MCF 10A (cell line): Measurements from ENCODE around the gene PIGH. TPM values are rescaled to one million over a fixed set of nuclear protein-coding genes. Genes with fewer than 3 reads are reported as not detected.
"Not testable (repeated sequence)": the region's sequence is repeated elsewhere in the genome, so short reads cannot be mapped to it uniquely, and the experiment has no call there.

Experiments
- BruUV-seq: library from RNA; stranded (reverse); fragments of 400-500 nt; replicated peaks from 2 replicates; lab custom pipeline; 2021; lab: Mats Ljungman, UMichigan
- CTCF ChIA-PET: fragments of 300-600 bp; sonication (Branson Sonifier 250); formaldehyde crosslinking; extraction: SDS; loops from one replicate; lab custom pipeline; 2021; ENCODE audit warnings: antibody characterized with exemption, inconsistent platforms; lab: Yijun Ruan, JAX
- POLR2A ChIA-PET: fragments of 300-600, 350-650 bp; sonication (Branson Sonifier 250); formaldehyde crosslinking; extraction: SDS; loops from one replicate; lab custom pipeline; 2020; ENCODE audit warnings: antibody characterized with exemption, inconsistent platforms; lab: Yijun Ruan, JAX
- DNase-seq: peaks from one replicate; pipeline ENCODE4 v3.0.0-alpha.2; 2018; ENCODE audit not compliant: unreplicated experiment
- H3K27ac Mint-ChIP-seq: one replicate; pipeline ENCODE4 v1.8.0; 2022; ENCODE audit warnings: mild to moderate bottlenecking, low read depth, mixed read lengths; ENCODE audit not compliant: unreplicated experiment
- H3K27me3 Mint-ChIP-seq: one replicate; pipeline ENCODE4 v1.8.0; 2022; ENCODE audit warnings: mixed read lengths; ENCODE audit not compliant: insufficient read depth, unreplicated experiment
- H3K36me3 Mint-ChIP-seq: one replicate; pipeline ENCODE4 v1.8.0; 2022; ENCODE audit warnings: mild to moderate bottlenecking, moderate library complexity, mixed read lengths; ENCODE audit not compliant: insufficient read depth, unreplicated experiment
- H3K4me1 Mint-ChIP-seq: one replicate; pipeline ENCODE4 v1.8.0; 2022; ENCODE audit warnings: mixed read lengths; ENCODE audit not compliant: insufficient read depth, unreplicated experiment
- H3K4me3 Mint-ChIP-seq: one replicate; pipeline ENCODE4 v1.8.0; 2022; ENCODE audit warnings: mild to moderate bottlenecking, moderate library complexity, mixed read lengths; ENCODE audit not compliant: unreplicated experiment
- H3K9me3 Mint-ChIP-seq: one replicate; pipeline ENCODE4 v1.8.0; 2022; ENCODE audit warnings: mixed read lengths; ENCODE audit not compliant: unreplicated experiment
- intact Hi-C: fragments of 100-400 bp; cut with micrococcal nuclease; formaldehyde crosslinking; loops from 2 replicates; pipeline ENCODE4 v1.14.1; 2022
- total RNA-seq: library from RNA; stranded (reverse); gene quantifications from 2 replicates; pipeline ENCODE4 v1.2.3, GENCODE V29; 2022
- TF ChIP-seq, protein P1 (sequence below): fragments of 200-600 bp; IDR thresholded peaks from one replicate; pipeline ENCODE4 v1.8.0; 2022; ENCODE audit warnings: antibody characterized with exemption, mild to moderate bottlenecking; ENCODE audit not compliant: unreplicated experiment

Gene PIGH
- total RNA-seq, 1 experiment from 2014 or later, result 18.9 TPM

DNA sequence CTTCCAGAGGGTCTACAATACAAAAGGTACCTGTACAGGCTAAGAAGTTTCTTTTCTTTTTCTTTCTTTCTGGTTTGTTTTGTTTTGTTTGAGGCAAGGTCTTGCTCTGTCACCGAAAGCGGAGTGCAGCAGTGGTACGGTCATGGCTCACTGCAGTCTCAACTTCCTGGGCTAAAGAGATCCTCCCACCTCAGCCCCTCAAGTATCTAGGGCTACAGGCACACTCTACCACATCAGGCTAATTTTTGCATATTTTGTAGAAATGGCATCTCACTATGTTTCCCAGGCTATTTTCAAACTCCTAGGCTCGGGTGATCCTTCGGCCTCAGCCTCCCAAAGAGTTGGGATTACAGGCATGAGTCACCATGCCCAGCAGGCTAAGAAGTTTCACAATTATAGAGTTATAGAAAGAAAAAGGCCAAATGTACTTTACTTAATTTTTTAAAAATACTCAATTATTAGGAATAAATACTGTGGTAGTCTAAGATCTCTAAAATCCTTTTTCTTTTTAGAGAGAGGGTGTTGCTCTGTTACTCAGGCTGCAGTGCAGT is 3.0 kb upstream of the PIGH start:
- H3K4me1 Mint-ChIP-seq, result peaks cover 10% of the 10 kb centered on the region
- peak; percentile 58 for DNase-seq
- no peaks in the 10 kb centered on the region for H3K36me3 Mint-ChIP-seq
- ChIA-PET POLR2A (interaction anchor here (0.7 to 4.6 kb wide), 3 partner anchors 10 to 17 kb away, joined by 3 to 23 read pairs (median 3); partner anchors contain the start of gene ARG2), CTCF (interaction anchor here (1.0 to 2.8 kb wide), 3 partner anchors 16 to 48 kb away, joined by 3 to 17 read pairs (median 11); no protein-coding TSS in a partner anchor)
- no peak overlapping the region for H3K4me3 Mint-ChIP-seq
- BruUV-seq, result no TSS peak
- H3K27ac Mint-ChIP-seq, result peak overlapping the region; percentile 29
- H3K9me3 Mint-ChIP-seq, result no peaks in the 10 kb centered on the region
- no peaks in the 10 kb centered on the region for H3K27me3 Mint-ChIP-seq
- TF ChIP-seq, protein P1, sequence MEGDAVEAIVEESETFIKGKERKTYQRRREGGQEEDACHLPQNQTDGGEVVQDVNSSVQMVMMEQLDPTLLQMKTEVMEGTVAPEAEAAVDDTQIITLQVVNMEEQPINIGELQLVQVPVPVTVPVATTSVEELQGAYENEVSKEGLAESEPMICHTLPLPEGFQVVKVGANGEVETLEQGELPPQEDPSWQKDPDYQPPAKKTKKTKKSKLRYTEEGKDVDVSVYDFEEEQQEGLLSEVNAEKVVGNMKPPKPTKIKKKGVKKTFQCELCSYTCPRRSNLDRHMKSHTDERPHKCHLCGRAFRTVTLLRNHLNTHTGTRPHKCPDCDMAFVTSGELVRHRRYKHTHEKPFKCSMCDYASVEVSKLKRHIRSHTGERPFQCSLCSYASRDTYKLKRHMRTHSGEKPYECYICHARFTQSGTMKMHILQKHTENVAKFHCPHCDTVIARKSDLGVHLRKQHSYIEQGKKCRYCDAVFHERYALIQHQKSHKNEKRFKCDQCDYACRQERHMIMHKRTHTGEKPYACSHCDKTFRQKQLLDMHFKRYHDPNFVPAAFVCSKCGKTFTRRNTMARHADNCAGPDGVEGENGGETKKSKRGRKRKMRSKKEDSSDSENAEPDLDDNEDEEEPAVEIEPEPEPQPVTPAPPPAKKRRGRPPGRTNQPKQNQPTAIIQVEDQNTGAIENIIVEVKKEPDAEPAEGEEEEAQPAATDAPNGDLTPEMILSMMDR, result no peak
- intact Hi-C loops, result loop anchor here (5.0 kb wide), 1 partner anchor 214 kb away; the partner anchor contains the start of genes RAD51B and ZFYVE26

DNA sequence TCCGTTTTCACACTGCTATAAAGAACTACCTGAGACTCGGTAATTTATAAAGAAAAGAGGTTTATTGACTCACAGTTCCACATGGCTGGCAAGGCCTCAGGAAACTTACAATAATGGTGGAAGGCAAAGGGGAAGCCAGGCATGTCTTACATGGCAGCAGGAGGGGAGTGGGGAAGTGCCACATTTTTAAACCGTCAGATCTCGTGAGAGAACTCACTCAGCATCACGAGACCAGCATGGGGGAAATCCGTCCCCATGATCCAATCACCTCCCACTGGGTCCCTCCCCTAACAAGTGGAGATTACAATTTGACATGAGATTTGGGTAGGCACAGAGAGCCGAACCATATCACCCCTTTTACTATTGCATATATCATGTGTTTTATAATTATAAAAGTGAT is 2.0 kb upstream of the PIGH start:
- POLR2A ChIA-PET, result interaction anchor here (0.7 to 4.6 kb wide), 4 partner anchors 11 to 72 kb away, joined by 3 to 23 read pairs (median 11); partner anchors contain the start of genes ARG2 and VTI1B
- Mint-ChIP-seq H3K27ac (no peak overlapping the region), H3K36me3 (no peaks in the 10 kb centered on the region), H3K27me3 (no peaks in the 10 kb centered on the region), H3K4me1 (peaks cover 13% of the 10 kb centered on the region), H3K4me3 (no peak overlapping the region), H3K9me3 (no peaks in the 10 kb centered on the region)
- no TSS peak for BruUV-seq
- TF ChIP-seq, protein P1, result no peak
- DNase-seq, result no peak
- CTCF ChIA-PET, result no interaction called here
- intact Hi-C loops, result loop anchor here (5.0 kb wide), 1 partner anchor 215 kb away; the partner anchor contains the start of genes RAD51B and ZFYVE26

DNA sequence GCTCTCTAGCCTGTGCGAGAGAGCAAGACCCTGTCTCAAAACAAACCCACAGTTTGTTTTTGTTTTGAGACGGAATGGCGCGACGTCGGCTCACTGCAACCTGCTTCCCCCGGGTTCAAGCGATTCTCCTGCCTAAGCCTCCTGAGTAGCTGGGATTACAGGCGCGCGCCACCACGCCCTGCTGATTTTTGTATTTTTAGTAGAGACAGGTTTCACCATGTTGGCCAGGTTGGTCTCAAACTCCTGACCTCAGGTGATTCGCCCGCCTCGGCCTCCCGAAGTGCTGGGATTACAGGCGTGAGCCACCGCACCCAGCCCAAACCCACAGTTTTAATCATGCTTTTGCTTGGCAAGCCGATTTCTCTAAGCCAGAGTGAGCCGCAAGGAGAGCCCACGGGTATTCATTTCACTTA is 500 bp upstream of the PIGH start:
- CTCF ChIA-PET, result interaction anchor here (0.7 to 3.0 kb wide), 12 partner anchors 10 to 103 kb away, joined by 3 to 13 read pairs (median 4); no protein-coding TSS in a partner anchor
- not testable (repeated sequence) for H3K9me3 Mint-ChIP-seq, BruUV-seq, H3K27me3 Mint-ChIP-seq, DNase-seq, H3K36me3 Mint-ChIP-seq
- Mint-ChIP-seq H3K4me3 (peak overlapping the region; percentile 96), H3K4me1 (peaks cover 13% of the 10 kb centered on the region), H3K27ac (peak overlapping the region; percentile 79)
- POLR2A ChIA-PET, result interaction anchor here (0.6 to 4.6 kb wide), 21 partner anchors 10 to 241 kb away, joined by 3 to 23 read pairs (median 5); partner anchors contain the start of genes ARG2, ATP6V1D, PLEKHH1 and RDH11
- intact Hi-C loops, result loop anchor here (2.0 to 5.0 kb wide), 2 partner anchors 94 to 217 kb away; partner anchors contain the start of genes RAD51B, RDH11 and ZFYVE26

DNA sequence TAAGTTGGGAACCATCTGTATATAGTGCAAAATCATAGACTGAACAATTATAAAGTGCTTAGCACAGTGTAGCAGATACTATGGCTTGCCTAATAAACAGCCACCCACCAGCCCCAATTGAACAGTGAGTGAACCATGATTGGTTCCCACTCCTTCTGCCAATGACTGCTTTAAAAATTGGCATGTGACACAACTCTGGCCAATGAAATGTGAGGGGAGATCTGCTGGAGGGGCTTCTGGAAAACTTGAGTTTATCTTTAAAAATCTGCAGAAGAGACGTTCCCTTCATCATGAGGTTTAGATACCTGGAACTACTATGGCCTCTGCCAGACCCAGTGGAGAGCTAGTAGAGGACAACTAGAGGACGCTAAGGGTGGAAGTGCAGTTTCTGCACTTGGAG is 4.7 kb downstream of the PIGH start:
- ChIA-PET CTCF (interaction anchor here (0.6 to 3.0 kb wide), 3 partner anchors 9 to 124 kb away, joined by 3 to 10 read pairs (median 3); no protein-coding TSS in a partner anchor), POLR2A (no interaction called here)
- no TSS peak for BruUV-seq
- Mint-ChIP-seq H3K9me3 (no peaks in the 10 kb centered on the region), H3K4me3 (no peak overlapping the region), H3K4me1 (peaks cover 13% of the 10 kb centered on the region), H3K36me3 (peaks cover 21% of the 10 kb centered on the region), H3K27ac (no peak overlapping the region), H3K27me3 (no peaks in the 10 kb centered on the region)
- intact Hi-C loops, result no loop called here
- TF ChIP-seq, protein P1, result no peak
- DNase-seq, result no peak

DNA sequence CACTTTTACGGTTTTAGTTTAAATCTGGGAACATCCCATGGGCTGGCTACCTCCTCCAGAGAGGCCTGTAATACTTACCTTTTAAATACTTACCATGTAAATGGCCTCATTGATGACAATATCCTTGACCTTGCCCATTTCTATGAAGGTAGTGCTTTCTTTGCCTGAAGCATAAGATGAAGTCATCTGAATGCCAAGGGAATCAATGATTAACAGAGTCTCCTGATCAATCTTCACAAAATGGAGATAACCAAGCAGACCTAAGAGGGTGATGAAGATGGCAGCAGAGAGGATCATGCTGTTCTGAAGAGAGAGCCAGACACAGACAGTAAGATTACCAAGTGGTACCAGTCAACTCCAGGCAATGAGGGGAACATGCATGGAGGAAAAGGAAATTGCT is 6.4 kb downstream of the PIGH start:
- H3K9me3 Mint-ChIP-seq, H3K27me3 Mint-ChIP-seq, H3K27ac Mint-ChIP-seq, H3K4me3 Mint-ChIP-seq, BruUV-seq, POLR2A ChIA-PET, DNase-seq, H3K4me1 Mint-ChIP-seq, intact Hi-C loops: not testable (repeated sequence)
- CTCF ChIA-PET, result interaction anchor here (1.8 kb wide), 1 partner anchor 67 kb away, joined by 8 read pairs; no protein-coding TSS in a partner anchor
- peaks cover 35% of the 10 kb centered on the region for H3K36me3 Mint-ChIP-seq
